HL-60/S4 (cell line): ENCODE measurements around the gene CMTR1.

Experiments
- in situ Hi-C: fragments of 300-500 bp; cut with MboI; formaldehyde crosslinking; loops from 2 replicates; pipeline ENCODE4 v1.14.3; 2022; ENCODE audit warnings: low sequenced_read_pairs

CMTR1 gene

DNA sequence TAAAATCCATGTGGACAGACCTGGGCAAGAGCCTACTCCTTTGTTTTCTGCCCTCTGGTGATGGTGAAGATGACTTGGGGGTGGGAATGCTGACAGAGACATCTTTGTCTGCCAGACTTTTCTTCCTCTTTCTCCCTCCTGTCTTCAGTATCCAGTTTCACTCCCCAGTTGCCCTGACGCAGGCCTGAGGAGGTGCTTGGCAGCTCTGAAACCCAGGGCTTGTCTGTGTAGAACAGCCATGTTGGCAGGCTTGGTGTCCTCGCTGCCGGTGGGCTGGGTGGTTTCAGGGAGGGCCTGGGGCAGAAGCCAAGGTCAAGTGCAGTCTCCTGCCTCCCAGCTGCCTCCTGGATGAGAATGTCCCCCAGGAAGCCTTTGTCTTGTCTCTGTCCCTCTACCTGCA is 44.2 kb downstream of the CMTR1 start:
- in situ Hi-C loops: no loop called here

GRCh38 chr6:37477656-37478435 is 44.8 kb downstream of the CMTR1 start:
- in situ Hi-C loops: no loop called here

GRCh38 chr6:37478827-37479226 is 45.8 kb downstream of the CMTR1 start:
- in situ Hi-C loops: no loop called here

- in situ Hi-C loops: no loop called here
These were observed 46.3 kb downstream of the CMTR1 start for GRCh38 chr6:37479266-37479854.

- in situ Hi-C loops: no loop called here
These were observed 47.2 kb downstream of the CMTR1 start for GRCh38 chr6:37480118-37480736.

DNA sequence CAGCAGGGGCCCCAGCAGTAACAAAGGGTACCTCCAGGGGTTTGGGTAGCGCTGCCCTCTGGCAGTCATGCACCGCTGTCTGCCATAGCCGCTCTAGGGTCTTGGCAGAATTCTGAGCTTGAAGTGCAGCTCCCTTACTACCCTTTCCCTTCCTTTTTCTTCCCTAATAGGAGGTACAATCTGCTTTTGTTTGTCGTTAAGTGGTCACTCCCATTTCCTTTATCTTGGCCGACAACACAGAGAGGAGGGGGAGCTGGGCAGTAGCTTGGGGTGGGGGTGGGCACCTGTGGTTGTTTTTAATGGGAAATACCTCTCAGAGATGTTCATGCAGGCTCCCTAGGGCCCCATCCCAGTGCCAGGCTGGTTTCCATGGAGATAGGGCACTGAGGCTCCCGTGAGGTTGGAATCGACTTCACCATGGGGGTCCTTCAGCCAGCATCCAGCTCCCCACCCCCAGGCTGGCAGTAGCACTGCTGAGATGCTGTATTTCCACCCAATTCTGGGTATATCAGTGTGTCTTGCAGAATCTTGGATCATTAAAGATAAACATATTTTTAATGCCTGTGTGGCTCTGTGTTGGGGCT is 48.0 kb downstream of the CMTR1 start:
- in situ Hi-C loops: no loop called here

- in situ Hi-C loops: no loop called here
These were observed 48.9 kb downstream of the CMTR1 start for GRCh38 chr6:37481711-37482605.

GRCh38 chr6:37482606-37483251 is 49.7 kb downstream of the CMTR1 start:
- in situ Hi-C loops: no loop called here

DNA sequence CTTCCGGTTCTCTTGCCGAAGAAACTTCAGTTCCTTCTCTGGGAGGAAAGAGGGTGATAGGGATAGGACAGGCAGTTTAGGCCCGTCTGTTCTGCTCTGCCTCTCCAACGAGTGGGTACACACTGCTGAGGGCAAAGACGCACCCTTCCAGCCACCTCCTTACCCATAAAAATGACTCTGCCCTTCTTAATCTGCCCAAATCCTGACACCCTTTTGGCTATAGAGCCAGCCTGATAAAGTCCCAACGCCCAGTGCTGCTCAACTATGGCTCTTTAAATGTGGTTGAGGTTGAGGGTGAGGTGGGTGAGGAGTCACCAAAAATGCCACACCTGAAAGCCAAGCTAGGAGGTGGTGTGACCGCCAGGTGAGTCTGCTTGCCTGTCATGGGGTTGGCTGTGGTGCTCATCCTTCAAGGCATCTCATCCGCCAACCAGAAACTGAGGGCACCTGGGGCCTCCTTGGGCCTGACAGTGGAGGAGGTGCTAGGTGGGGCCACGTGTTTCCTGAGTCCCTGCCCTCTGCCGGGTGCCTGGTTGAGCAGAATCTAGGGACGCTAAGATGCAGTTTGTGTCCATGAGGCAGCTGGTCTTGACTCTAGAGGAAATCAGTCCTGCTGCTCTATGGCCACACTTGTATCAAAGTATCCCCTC is 50.4 kb downstream of the CMTR1 start:
- in situ Hi-C loops: no loop called here

DNA sequence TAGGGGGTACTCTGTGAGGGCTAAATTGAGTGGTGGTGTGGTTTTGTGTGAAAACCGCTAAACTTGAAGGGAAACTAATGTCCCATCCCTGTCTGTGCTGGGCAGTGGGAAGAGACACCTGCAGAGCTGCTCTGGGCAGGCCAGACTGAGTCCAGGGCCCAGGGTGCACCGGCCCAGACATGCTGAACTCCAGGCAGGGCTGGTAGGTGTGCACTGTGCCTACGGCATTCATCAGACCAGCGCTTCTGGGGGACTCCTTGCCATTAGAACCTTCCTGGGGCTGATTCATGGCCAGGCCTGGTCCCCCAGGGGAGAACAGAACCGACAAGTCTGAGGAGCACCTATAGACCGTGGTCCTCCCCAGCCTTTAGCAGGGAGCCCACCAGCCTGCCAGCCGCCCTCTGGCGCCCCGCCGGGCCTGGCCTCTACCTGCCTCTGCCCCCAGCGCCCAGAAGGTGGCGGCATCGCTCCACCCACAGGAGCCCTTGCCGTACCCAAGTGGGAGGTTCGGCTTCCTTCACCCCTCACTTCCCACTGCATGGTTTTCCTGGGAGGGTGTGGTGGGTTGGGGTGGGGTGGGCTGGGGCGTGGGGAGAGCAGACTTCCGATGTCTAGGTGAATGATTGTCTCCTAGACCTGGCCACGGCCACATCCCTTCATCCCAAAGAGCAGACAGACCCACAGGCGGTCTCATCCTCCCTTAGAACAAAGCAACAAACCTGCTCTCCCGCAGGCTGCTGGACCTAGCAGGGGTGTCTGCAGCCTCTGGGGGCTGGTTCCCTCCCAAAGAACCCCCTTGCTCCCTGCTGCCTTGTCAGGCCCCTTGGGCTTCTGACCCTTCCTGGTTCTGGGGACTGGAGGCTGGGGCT is 51.1 kb downstream of the CMTR1 start:
- in situ Hi-C loops: no loop called here

GRCh38 chr6:37484786-37485170 is 51.8 kb downstream of the CMTR1 start:
- in situ Hi-C loops: no loop called here

GRCh38 chr6:37485291-37485702 is 52.3 kb downstream of the CMTR1 start:
- in situ Hi-C loops: no loop called here

DNA sequence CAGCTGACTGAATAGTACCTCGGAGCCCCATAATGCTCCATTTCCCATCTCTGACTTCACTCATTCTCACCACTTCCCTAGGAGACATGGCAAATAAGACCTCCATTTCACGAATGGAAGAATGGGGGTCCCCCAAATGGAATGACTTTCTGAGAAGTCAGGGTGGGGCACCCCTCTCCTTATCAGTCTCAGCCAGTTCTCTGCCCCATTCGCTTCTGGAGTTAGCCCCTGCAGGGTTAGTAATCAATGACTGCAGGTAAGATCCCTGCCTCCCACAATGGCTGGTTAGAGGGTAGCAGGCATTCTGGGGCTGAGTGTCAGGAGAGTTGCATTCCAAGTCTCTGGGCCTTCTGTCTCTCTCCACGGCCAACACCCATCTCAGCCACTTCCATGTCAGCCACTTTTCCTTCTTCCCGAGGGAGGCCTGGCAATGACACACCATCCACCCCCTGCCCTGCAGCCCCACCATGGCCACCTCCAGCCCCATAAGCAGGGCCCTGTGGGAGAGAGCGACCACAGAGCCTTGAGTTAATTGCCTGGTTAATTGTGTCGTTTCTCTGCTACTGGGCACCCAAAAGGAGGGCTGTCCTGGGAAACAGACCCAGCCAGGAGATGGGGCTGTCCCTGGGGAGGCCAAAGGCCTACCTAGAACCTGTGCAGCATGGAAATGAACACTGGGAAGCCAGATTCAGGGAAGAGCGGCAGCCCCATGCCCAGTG is 53.3 kb downstream of the CMTR1 start:
- in situ Hi-C loops: no loop called here

DNA sequence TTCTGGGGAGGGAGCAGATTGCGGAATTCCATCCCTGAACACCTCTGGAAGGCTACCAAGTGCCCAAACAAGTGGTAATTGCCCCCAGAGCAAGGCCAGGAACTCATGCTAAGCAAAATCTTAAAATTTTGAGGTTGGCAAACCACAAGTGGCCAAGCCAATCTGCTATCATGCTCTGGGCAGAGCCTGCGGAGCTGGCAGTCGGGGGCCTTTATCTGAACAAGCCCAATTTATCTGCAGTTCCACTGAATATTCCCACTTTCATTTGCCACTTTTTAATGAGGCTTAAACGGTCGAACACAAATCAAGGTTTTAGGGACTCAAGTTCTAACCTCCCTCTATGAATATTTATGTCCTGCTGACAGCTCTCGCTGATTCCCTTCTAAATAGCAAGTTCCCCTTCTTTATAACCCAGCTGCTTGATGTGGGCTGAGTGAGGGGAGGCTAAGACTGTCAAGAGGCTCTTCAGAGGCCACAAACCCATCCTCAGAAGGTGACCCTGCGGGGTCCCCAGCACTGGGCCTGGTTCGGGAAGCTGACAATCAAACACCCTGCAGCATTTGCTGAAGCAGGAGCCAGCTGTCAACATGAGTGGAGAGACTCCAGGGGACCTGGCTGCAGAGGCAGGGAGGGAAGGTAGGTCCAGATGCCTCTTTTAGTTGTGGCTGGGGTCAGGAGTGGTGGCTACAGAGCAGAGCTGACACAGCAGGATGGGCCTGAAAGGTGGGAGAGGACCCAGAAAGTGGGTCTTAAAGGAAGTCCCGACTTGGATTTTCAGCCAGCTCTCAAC is 54.8 kb downstream of the CMTR1 start:
- in situ Hi-C loops: no loop called here

DNA sequence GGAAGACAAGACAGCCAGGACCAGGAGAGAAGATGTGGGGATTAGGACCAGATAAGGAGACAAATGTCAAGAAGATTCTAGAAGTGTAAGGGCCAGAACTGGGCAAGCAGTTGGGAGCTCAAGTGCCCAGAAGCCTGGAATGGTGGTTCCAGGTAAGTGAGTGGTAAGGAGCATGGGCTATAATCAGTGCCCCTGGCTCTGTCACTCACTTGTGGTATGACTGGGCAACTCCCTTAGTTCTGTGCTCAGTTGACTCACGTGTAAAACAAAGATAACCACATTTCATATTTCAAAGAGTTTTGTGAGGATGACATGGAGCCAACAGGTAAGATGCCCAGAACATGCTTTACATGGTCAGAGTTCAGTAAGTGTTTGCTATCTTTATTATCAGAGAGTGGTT is 55.5 kb downstream of the CMTR1 start:
- in situ Hi-C loops: no loop called here

DNA sequence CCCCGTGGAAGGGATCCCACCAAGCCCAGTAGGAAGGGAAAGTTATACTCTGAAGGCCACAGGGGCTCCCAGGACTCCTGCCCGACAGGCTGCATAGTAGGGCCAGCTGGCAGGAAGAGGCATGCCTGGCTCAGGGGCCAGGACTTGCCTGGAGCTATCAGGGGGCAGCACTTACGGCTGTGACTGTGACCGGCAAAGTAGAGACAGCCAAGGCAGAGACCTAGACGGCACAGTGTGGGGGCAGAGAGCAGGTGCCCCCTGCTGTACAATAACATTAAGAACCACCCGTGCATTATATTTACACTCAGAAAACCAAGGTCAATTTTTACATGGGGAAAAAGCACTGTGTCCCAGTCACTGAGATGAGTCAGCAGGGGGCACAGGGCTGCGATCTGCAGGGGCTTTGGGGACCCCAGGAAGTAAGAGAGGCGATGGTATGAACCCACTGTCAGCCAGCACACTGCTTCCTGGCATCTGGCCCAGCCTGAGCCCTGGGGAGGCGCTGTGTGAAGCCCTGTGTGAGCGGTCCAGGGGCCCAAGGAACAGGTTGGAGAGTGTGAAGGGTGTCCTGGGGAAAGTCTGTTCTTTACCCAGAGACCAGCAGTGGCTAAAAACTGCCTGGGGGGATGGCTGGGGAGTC is 56.8 kb downstream of the CMTR1 start:
- in situ Hi-C loops: no loop called here

DNA sequence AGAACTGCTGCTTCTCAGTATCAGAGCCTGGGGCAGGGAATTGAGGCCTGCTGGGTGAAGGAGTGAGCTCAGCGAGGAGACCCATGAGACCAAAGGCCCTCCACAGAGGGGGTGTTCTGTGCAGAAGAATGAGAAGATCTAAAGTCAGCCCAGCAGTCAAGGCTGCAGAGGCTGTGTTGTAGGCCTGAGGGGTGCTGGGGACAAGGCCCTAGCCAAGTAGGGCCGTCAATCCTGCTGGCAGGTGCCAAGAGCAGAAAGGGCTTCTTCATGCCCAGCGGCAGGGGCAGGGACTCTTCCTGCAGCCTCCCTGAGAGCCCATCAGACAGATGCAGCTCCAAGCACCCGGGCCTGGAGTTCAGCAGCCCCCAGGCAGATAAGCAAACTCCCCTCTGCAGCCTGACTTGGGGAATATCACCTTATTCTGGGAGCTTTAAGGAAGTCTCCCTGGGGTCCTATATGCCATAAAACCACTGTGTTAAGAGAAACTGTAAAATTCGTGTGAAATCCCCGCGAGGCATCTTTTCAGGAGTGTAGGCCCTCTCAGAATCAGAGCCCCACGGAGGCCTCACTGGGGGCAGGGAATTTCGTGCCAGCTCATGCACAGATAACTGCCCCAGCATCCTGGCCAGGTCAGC is 57.6 kb downstream of the CMTR1 start:
- in situ Hi-C loops: no loop called here
